ENCODE data around the gene RABAC1.

RABAC1 gene, protein sequence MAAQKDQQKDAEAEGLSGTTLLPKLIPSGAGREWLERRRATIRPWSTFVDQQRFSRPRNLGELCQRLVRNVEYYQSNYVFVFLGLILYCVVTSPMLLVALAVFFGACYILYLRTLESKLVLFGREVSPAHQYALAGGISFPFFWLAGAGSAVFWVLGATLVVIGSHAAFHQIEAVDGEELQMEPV

GRCh38 chr19:41959056-41960053 lies at the start of gene RABAC1:
Gene RABAC1 (minus strand): TSS chr19:41959321. CDS start chr19:41959292, 29 bp downstream.
- Mint-ChIP-seq H3K4me3 (peak within 1 kb of the TSS; percentile 95), H3K4me1 (ENCODE audit: low read depth) (peaks cover 16% of the 10 kb centered on the region), H3K36me3 (ENCODE audit: low read depth) (peaks cover 8% of the 10 kb centered on the region), H3K9me3 (no peaks in the 10 kb centered on the region), H3K27me3 (ENCODE audit: low read depth) (no peaks in the 10 kb centered on the region), H3K27ac (peak within 1 kb of the TSS; percentile 90)

- Mint-ChIP-seq H3K4me3 (no peak overlapping the region), H3K36me3 (ENCODE audit: low read depth) (no peaks in the 10 kb centered on the region), H3K27ac (no peak overlapping the region), H3K9me3 (no peaks in the 10 kb centered on the region), H3K27me3 (ENCODE audit: low read depth) (peaks cover 9% of the 10 kb centered on the region), H3K4me1 (ENCODE audit: low read depth) (peaks cover 2% of the 10 kb centered on the region)
These were observed 47.4 kb upstream of the RABAC1 start for GRCh38 chr19:42006569-42006968.

GRCh38 chr19:42005504-42005903 lies 46.4 kb upstream of the RABAC1 start:
- Mint-ChIP-seq H3K4me1 (ENCODE audit: low read depth) (peaks cover 2% of the 10 kb centered on the region), H3K4me3 (no peak overlapping the region), H3K36me3 (ENCODE audit: low read depth) (no peaks in the 10 kb centered on the region), H3K27ac (no peak overlapping the region), H3K9me3 (no peaks in the 10 kb centered on the region), H3K27me3 (ENCODE audit: low read depth) (peaks cover 19% of the 10 kb centered on the region)

DNA sequence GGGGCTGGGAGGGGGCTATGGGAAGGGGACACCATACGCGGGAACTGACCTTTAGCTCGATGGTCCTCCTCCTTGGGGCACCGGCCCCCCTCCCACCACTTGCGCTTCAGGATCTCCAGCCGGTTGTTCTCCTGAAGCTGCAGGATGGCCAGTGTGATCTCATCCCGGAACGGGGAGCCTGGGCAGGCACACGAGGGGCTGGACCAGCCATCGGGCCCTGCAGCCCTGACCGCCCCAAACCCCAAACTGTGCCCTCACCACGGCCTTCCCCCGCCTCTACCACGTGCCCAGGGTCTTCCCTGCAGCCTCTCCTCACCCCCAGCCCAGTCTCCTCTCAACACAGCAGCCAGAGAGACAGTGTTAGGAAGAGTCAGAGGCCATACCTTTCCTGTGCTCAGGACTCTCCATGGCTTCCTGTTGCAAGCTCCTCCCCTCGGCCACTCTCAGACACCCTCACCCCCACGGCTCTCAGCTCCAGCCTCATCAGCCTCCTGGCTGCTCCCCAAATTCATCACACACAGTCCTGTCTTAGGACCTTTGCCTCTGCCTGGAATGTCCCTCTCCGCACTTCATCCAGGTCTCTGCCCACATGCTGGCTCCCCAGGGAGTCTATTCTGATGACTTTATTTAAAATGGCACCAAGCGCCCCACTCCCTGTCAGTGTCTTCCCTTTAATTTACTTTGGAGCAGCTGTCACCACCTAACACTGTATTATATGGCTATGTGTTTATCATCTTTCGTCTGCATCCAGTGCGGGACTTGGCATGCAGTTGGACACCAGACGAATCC lies 44.6 kb upstream of the RABAC1 start:
- no peak overlapping the region for H3K4me3 Mint-ChIP-seq
- H3K9me3 Mint-ChIP-seq = no peaks in the 10 kb centered on the region
- no peaks in the 10 kb centered on the region for H3K36me3 Mint-ChIP-seq (ENCODE audit: low read depth)
- peaks cover 34% of the 10 kb centered on the region for H3K27me3 Mint-ChIP-seq (ENCODE audit: low read depth)
- H3K27ac Mint-ChIP-seq = no peak overlapping the region
- peaks cover 5% of the 10 kb centered on the region for H3K4me1 Mint-ChIP-seq (ENCODE audit: low read depth)

DNA sequence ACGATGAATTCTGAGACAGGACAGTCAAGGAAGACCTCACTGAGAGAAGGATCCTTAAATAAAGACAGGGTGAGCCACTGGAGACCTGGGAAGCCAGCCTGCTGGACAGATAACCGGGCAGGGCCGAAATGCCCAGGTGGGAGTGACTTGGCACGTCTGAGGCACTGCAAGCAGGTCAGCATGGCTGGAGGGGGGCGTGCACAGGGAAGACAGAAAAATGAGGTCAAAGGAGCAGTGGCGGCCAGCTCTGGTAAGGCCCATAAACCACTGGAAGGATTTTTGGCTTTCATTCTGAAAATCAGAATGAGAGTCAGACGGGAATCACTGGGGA lies 40.7 kb upstream of the RABAC1 start:
- no peaks in the 10 kb centered on the region for H3K36me3 Mint-ChIP-seq (ENCODE audit: low read depth)
- H3K4me1 Mint-ChIP-seq (ENCODE audit: low read depth) = peaks cover 13% of the 10 kb centered on the region
- no peak overlapping the region for H3K4me3 Mint-ChIP-seq
- H3K9me3 Mint-ChIP-seq = no peaks in the 10 kb centered on the region
- no peak overlapping the region for H3K27ac Mint-ChIP-seq
- peaks cover 66% of the 10 kb centered on the region for H3K27me3 Mint-ChIP-seq (ENCODE audit: low read depth)

GRCh38 chr19:41999071-41999877 lies 40.2 kb upstream of the RABAC1 start:
- peaks cover 13% of the 10 kb centered on the region for H3K4me1 Mint-ChIP-seq (ENCODE audit: low read depth)
- H3K9me3 Mint-ChIP-seq = no peaks in the 10 kb centered on the region
- H3K27ac Mint-ChIP-seq = no peak overlapping the region
- no peaks in the 10 kb centered on the region for H3K36me3 Mint-ChIP-seq (ENCODE audit: low read depth)
- H3K4me3 Mint-ChIP-seq = peak overlapping the region; percentile 19
- H3K27me3 Mint-ChIP-seq (ENCODE audit: low read depth) = peaks cover 69% of the 10 kb centered on the region

GRCh38 chr19:41998246-41999020 lies 39.3 kb upstream of the RABAC1 start:
- Mint-ChIP-seq H3K27me3 (ENCODE audit: low read depth) (peaks cover 72% of the 10 kb centered on the region), H3K4me1 (ENCODE audit: low read depth) (peaks cover 15% of the 10 kb centered on the region), H3K36me3 (ENCODE audit: low read depth) (no peaks in the 10 kb centered on the region), H3K27ac (no peak overlapping the region), H3K4me3 (no peak overlapping the region), H3K9me3 (no peaks in the 10 kb centered on the region)

GRCh38 chr19:41997851-41998229 lies 38.7 kb upstream of the RABAC1 start:
- no peak overlapping the region for H3K27ac Mint-ChIP-seq
- H3K36me3 Mint-ChIP-seq (ENCODE audit: low read depth) = no peaks in the 10 kb centered on the region
- H3K4me1 Mint-ChIP-seq (ENCODE audit: low read depth) = peaks cover 16% of the 10 kb centered on the region
- H3K27me3 Mint-ChIP-seq (ENCODE audit: low read depth) = peaks cover 74% of the 10 kb centered on the region
- H3K9me3 Mint-ChIP-seq = no peaks in the 10 kb centered on the region
- H3K4me3 Mint-ChIP-seq = no peak overlapping the region

- Mint-ChIP-seq H3K27me3 (ENCODE audit: low read depth) (peaks cover 78% of the 10 kb centered on the region), H3K9me3 (no peaks in the 10 kb centered on the region), H3K36me3 (ENCODE audit: low read depth) (no peaks in the 10 kb centered on the region), H3K4me3 (no peak overlapping the region), H3K27ac (no peak overlapping the region), H3K4me1 (ENCODE audit: low read depth) (peaks cover 16% of the 10 kb centered on the region)
These were observed 38.2 kb upstream of the RABAC1 start for GRCh38 chr19:41997121-41997850.

DNA sequence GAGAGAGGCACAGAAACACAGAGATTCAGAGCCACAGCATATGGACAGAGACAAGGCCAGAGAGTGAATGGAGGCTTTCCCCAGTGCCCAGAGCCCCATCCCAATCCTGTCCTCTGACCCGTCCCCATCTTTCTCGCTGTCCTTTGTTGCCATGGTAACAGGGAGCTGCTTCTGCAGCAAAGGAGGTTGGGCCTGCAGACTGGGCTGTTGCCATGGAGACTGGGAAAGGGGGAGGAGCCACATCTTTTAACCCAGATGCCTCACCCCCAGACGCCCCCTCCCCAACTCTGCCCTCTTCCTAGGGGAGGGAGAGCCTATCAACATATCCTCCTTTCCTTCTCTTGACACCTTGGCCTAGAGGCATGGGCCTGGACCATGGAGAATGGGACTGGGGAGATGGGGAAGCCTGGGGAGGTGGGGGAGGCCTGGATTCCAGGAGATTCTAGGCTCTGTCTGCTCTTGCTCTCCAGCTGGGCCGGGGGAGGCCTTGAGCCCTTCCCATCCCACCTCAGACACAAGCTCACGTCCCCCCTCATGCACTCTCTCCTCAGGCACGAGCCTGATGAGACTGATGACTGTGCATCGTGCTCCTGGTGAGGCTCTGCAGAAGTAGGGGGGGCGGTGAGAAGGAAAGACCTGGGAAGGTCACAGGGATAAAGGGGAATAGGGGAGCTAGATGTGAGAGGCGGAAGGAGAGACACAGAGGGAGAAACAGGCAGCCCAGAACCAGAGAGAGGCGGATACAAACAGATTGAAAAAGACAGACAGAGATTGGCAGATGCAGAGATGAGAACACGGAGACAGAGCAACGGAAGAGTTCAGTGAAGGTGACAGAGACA lies 37.1 kb upstream of the RABAC1 start:
- Mint-ChIP-seq H3K36me3 (ENCODE audit: low read depth) (no peaks in the 10 kb centered on the region), H3K27ac (no peak overlapping the region), H3K27me3 (ENCODE audit: low read depth) (peaks cover 67% of the 10 kb centered on the region), H3K4me3 (no peak overlapping the region), H3K4me1 (ENCODE audit: low read depth) (peaks cover 15% of the 10 kb centered on the region), H3K9me3 (no peaks in the 10 kb centered on the region)

DNA sequence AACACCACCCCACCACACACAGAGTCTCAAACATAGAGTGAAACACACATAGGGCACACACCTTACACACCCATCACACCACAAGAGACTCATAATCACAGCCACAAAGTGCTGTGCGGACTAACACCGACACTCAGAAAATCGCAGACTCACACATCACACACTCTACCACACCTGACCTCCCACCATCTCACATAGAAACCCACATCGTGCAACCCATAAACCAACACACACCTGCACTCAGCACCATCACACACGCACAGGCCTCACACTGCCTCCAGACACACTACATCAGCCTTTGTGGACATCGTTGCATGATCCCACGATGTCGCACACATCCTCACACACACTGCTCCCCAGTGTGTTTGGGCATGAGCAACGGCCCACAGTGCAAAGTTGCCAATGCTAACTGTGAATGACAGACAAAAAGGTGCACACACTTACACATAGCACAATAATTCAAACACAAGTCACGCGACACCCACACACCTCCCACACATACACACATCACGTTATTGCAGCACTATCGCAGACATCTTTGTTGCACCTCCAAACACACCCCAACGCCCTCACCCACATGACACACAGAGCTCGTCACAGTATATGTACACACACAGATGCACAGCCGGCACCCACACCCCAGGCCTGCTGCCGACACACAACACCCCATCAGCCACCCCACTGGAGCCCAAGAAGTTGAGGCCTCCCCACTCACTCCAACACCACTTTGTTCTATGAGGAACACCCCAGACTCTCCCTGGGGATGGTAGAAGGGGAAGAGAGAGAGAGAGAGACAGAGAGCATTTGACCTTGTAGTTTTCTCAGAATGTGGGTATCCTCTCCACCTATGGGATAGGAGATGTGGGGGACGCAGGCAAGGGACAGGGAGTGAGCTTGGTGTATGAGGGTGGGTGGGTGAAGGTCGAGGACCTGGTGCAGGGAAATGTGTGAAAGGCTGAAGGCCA lies 36.2 kb upstream of the RABAC1 start:
- Mint-ChIP-seq H3K27ac (no peak overlapping the region), H3K4me1 (ENCODE audit: low read depth) (peaks cover 15% of the 10 kb centered on the region), H3K36me3 (ENCODE audit: low read depth) (no peaks in the 10 kb centered on the region), H3K27me3 (ENCODE audit: low read depth) (peaks cover 58% of the 10 kb centered on the region), H3K9me3 (no peaks in the 10 kb centered on the region), H3K4me3 (peak overlapping the region; percentile 11)

Measured in T-helper 1 cell treated with Interleukin-12 subunit alpha and Interleukin-12 subunit beta and Interleukin-4 antibody, amounts not matched to agents 30 μg/mL and 1 μg/mL, for 36 hours (primary cell).